ENCODE results near the gene TRHDE. TPM values are rescaled to one million over a fixed set of nuclear protein-coding genes. Genes with fewer than 3 reads are reported as not detected.

TRHDE gene
- total RNA-seq, 1 experiment from 2014 or later: not detected

DNA sequence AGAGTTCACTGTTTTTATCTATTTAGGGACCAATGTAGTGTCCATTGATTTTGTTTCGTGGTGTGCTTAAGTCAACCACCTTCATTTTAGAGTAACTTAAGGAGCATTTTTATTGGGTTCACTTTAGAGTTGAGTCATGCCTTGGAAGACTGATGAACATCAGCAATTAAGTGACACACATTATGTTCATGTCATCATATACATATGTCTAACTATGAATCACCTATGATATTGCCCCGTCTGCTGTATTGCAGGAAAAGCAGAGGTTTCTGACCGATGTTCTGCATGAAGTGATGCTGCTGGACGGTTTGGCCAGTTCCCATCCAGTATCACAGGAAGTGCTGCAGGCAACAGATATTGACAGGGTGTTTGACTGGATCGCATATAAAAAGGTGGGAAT lies 227.1 kb downstream of the TRHDE start:
- DNase-seq: no peak
- POLR2A ChIA-PET: no interaction called here
- BruUV-seq (replicated peaks): no TSS peak
- H3K9me3 Mint-ChIP-seq (ENCODE audit: unreplicated experiment): no peaks in the 10 kb centered on the region
- no peaks in the 10 kb centered on the region for H3K36me3 ChIP-seq (ENCODE audit: control insufficient read depth, insufficient read depth, low read length)
- no peaks in the 10 kb centered on the region for H3K36me3 Mint-ChIP-seq (ENCODE audit: insufficient read depth, unreplicated experiment)
- no peaks in the 10 kb centered on the region for H3K4me1 ChIP-seq
- H3K4me3 ChIP-seq (ENCODE audit: low read depth, low read length): no peak overlapping the region
- no peaks in the 10 kb centered on the region for H3K9me3 ChIP-seq
- H3K27me3 ChIP-seq (replicated peaks; ENCODE audit: control insufficient read depth, insufficient read depth, low read length): no peaks in the 10 kb centered on the region
- H3K4me1 Mint-ChIP-seq (ENCODE audit: low read depth, unreplicated experiment): no peaks in the 10 kb centered on the region
- CTCF ChIA-PET: no interaction called here
- H3K27ac Mint-ChIP-seq (ENCODE audit: unreplicated experiment): no peak overlapping the region
- H3K27me3 Mint-ChIP-seq (ENCODE audit: insufficient read depth, unreplicated experiment): no peaks in the 10 kb centered on the region
- no peak for TF ChIP-seq CTCF (IDR thresholded peaks at IDR 0.05; ENCODE audit: insufficient read depth in 1 of 2, low read depth in 1 of 2, low read length in 1 of 2, severe bottlenecking in 1 of 2, unreplicated experiment in 1 of 2)
- intact Hi-C loops (cut with micrococcal nuclease; ENCODE audit: unreplicated experiment): no loop called here
- no peak overlapping the region for H3K4me3 Mint-ChIP-seq (ENCODE audit: unreplicated experiment)

- H3K4me3 ChIP-seq (ENCODE audit: low read depth, low read length): no peak overlapping the region
- no peaks in the 10 kb centered on the region for H3K4me1 ChIP-seq
- intact Hi-C loops (cut with micrococcal nuclease; ENCODE audit: unreplicated experiment): no loop called here
- no peak for TF ChIP-seq CTCF (IDR thresholded peaks at IDR 0.05; ENCODE audit: insufficient read depth in 1 of 2, low read depth in 1 of 2, low read length in 1 of 2, severe bottlenecking in 1 of 2, unreplicated experiment in 1 of 2)
- no peaks in the 10 kb centered on the region for H3K36me3 ChIP-seq (ENCODE audit: control insufficient read depth, insufficient read depth, low read length)
- H3K27me3 Mint-ChIP-seq (ENCODE audit: insufficient read depth, unreplicated experiment): no peaks in the 10 kb centered on the region
- BruUV-seq (replicated peaks): no TSS peak
- no peaks in the 10 kb centered on the region for H3K36me3 Mint-ChIP-seq (ENCODE audit: insufficient read depth, unreplicated experiment)
- H3K4me1 Mint-ChIP-seq (ENCODE audit: low read depth, unreplicated experiment): no peaks in the 10 kb centered on the region
- ChIA-PET CTCF (no interaction called here), POLR2A (no interaction called here)
- no peaks in the 10 kb centered on the region for H3K9me3 Mint-ChIP-seq (ENCODE audit: unreplicated experiment)
- no peaks in the 10 kb centered on the region for H3K27me3 ChIP-seq (replicated peaks; ENCODE audit: control insufficient read depth, insufficient read depth, low read length)
- H3K4me3 Mint-ChIP-seq (ENCODE audit: unreplicated experiment): no peak overlapping the region
- no peak for DNase-seq
- no peak overlapping the region for H3K27ac Mint-ChIP-seq (ENCODE audit: unreplicated experiment)
- H3K9me3 ChIP-seq: no peaks in the 10 kb centered on the region
Observed at GRCh38 chr12:72502546-72502945, 230.4 kb downstream of the TRHDE start.

GRCh38 chr12:72505227-72505626 lies 233.1 kb downstream of the TRHDE start:
- Histone ChIP-seq H3K27me3 (replicated peaks; ENCODE audit: control insufficient read depth, insufficient read depth, low read length) (no peaks in the 10 kb centered on the region), H3K4me3 (ENCODE audit: low read depth, low read length) (no peak overlapping the region), H3K36me3 (ENCODE audit: control insufficient read depth, insufficient read depth, low read length) (no peaks in the 10 kb centered on the region), H3K9me3 (no peaks in the 10 kb centered on the region), H3K4me1 (no peaks in the 10 kb centered on the region)
- intact Hi-C loops (cut with micrococcal nuclease; ENCODE audit: unreplicated experiment): no loop called here
- no peak for TF ChIP-seq CTCF (IDR thresholded peaks at IDR 0.05; ENCODE audit: insufficient read depth in 1 of 2, low read depth in 1 of 2, low read length in 1 of 2, severe bottlenecking in 1 of 2, unreplicated experiment in 1 of 2)
- Mint-ChIP-seq H3K4me3 (ENCODE audit: unreplicated experiment) (no peak overlapping the region), H3K4me1 (ENCODE audit: low read depth, unreplicated experiment) (no peaks in the 10 kb centered on the region), H3K27ac (ENCODE audit: unreplicated experiment) (no peak overlapping the region), H3K27me3 (ENCODE audit: insufficient read depth, unreplicated experiment) (no peaks in the 10 kb centered on the region), H3K9me3 (ENCODE audit: unreplicated experiment) (no peaks in the 10 kb centered on the region), H3K36me3 (ENCODE audit: insufficient read depth, unreplicated experiment) (no peaks in the 10 kb centered on the region)
- ChIA-PET POLR2A (no interaction called here), CTCF (no interaction called here)
- BruUV-seq (replicated peaks): no TSS peak
- no peak for DNase-seq

Data from Caco-2 (cell line).